Osteoblast (primary cell): ENCODE results near the gene PI4KA. TPM values are rescaled to one million over a fixed set of nuclear protein-coding genes. Genes with fewer than 3 reads are reported as not detected.

ENCODE experiments used
- DNase-seq: peaks from one replicate; pipeline ENCODE4 v3.0.0; 2011; ENCODE audit warnings: low spot score, mixed read lengths; ENCODE audit not compliant: insufficient read length; ENCODE audit errors: missing footprints
- H2AFZ ChIP-seq: 2 replicates; pipeline ENCODE4 v1.6.0; 2011; ENCODE audit warnings: mild to moderate bottlenecking, low read length
- H3K27ac ChIP-seq: 2 replicates; pipeline ENCODE4 v1.5.1; 2011; ENCODE audit warnings: mild to moderate bottlenecking, low read depth, low read length, moderate library complexity
- H3K27me3 ChIP-seq: 2 replicates; pipeline ENCODE4 v1.6.0; 2012; ENCODE audit warnings: mild to moderate bottlenecking, control low read depth, inconsistent platforms, low read length, moderate library complexity; ENCODE audit not compliant: insufficient read depth
- H3K36me3 ChIP-seq: 2 replicates; pipeline ENCODE4 v1.5.1; 2011; ENCODE audit warnings: mild to moderate bottlenecking, low read length, control low read depth, moderate library complexity; ENCODE audit not compliant: insufficient read depth
- H3K4me1 ChIP-seq: 2 replicates; pipeline ENCODE4 v1.5.1; 2011; ENCODE audit warnings: mild to moderate bottlenecking, low read length, control low read depth, moderate library complexity; ENCODE audit not compliant: insufficient read depth
- H3K4me2 ChIP-seq: 2 replicates; pipeline ENCODE4 v1.6.0; 2011; ENCODE audit warnings: mild to moderate bottlenecking, low read length; ENCODE audit not compliant: insufficient read depth
- H3K4me3 ChIP-seq: fragments of 200-600 bp; sonication (generic); 3 replicates; pipeline ENCODE4 v1.5.1; 2012; ENCODE audit warnings: mild to moderate bottlenecking, low read length, inconsistent platforms; ENCODE audit not compliant: insufficient read depth
- H3K79me2 ChIP-seq: 2 replicates; pipeline ENCODE4 v1.6.0; 2012; ENCODE audit warnings: mild to moderate bottlenecking, low read length, control low read depth, inconsistent platforms; ENCODE audit not compliant: insufficient read depth
- H3K9me3 ChIP-seq: 2 replicates; pipeline ENCODE4 v1.5.1; 2011; ENCODE audit warnings: low read depth, low read length, control low read depth
- H4K20me1 ChIP-seq: 2 replicates; pipeline ENCODE4 v1.6.0; 2012; ENCODE audit warnings: mild to moderate bottlenecking, low read length, control low read depth; ENCODE audit not compliant: insufficient read depth
- total RNA-seq: library from RNA; depleted of rRNA; stranded (reverse); fragments of >200 nt; gene quantifications from 2 replicates; pipeline ENCODE4 v1.2.3, GENCODE V29; 2012
- TF ChIP-seq, protein P1 (sequence below): IDR thresholded peaks from 2 replicates; pipeline ENCODE4 v1.5.1; 2011; ENCODE audit warnings: mild to moderate bottlenecking, low read depth, low read length, moderate library complexity; ENCODE audit errors: extremely low read depth

The PI4KA gene
- total RNA-seq, 1 donor: 61.9 TPM

DNA sequence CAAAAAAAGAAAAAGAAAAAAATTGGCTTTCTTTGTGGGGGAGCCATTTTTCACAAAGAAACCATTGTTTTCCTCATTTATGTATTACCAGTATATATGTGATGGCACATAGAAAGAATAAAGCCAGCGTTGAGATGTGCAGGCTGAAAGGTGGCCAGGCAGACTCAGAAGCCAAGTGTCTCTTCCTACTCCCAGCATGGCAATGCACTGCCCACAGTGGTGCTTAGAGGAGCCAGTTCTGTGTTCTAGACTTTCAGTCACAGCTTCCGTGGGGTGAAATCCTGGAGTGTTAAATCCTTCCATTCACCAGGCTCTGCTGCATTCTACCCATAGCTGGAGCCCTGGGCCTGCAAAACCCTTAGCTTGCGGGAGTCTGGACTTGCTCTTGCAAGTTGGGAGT is 19.1 kb upstream of the PI4KA start:
- Histone ChIP-seq H3K36me3 (peaks cover 20% of the 10 kb centered on the region), H3K4me1 (no peaks in the 10 kb centered on the region), H3K79me2 (no peaks in the 10 kb centered on the region), H3K9me3 (no peaks in the 10 kb centered on the region), H3K27me3 (no peaks in the 10 kb centered on the region), H3K4me3 (no peak overlapping the region), H3K4me2 (no peak overlapping the region), H2AFZ (no peak overlapping the region), H3K27ac (no peak overlapping the region), H4K20me1 (no peaks in the 10 kb centered on the region)
- no peak for DNase-seq
- TF ChIP-seq, protein P1, sequence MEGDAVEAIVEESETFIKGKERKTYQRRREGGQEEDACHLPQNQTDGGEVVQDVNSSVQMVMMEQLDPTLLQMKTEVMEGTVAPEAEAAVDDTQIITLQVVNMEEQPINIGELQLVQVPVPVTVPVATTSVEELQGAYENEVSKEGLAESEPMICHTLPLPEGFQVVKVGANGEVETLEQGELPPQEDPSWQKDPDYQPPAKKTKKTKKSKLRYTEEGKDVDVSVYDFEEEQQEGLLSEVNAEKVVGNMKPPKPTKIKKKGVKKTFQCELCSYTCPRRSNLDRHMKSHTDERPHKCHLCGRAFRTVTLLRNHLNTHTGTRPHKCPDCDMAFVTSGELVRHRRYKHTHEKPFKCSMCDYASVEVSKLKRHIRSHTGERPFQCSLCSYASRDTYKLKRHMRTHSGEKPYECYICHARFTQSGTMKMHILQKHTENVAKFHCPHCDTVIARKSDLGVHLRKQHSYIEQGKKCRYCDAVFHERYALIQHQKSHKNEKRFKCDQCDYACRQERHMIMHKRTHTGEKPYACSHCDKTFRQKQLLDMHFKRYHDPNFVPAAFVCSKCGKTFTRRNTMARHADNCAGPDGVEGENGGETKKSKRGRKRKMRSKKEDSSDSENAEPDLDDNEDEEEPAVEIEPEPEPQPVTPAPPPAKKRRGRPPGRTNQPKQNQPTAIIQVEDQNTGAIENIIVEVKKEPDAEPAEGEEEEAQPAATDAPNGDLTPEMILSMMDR: no peak

- no peak overlapping the region for H3K4me2 ChIP-seq
- H3K27me3 ChIP-seq: no peaks in the 10 kb centered on the region
- H3K36me3 ChIP-seq: peaks cover 18% of the 10 kb centered on the region
- H3K9me3 ChIP-seq: no peaks in the 10 kb centered on the region
- H3K4me1 ChIP-seq: no peaks in the 10 kb centered on the region
- H3K27ac ChIP-seq: no peak overlapping the region
- no peak overlapping the region for H3K4me3 ChIP-seq
- no peaks in the 10 kb centered on the region for H4K20me1 ChIP-seq
- TF ChIP-seq, protein P1: no peak
- H3K79me2 ChIP-seq: no peaks in the 10 kb centered on the region
- DNase-seq: no peak
- no peak overlapping the region for H2AFZ ChIP-seq
These were observed 16.7 kb upstream of the PI4KA start for GRCh38 chr22:20875296-20875695.

GRCh38 chr22:20873214-20873613 is 14.6 kb upstream of the PI4KA start:
- H3K4me2 ChIP-seq: no peak overlapping the region
- H2AFZ ChIP-seq: no peak overlapping the region
- H3K27ac ChIP-seq: no peak overlapping the region
- peaks cover 23% of the 10 kb centered on the region for H3K36me3 ChIP-seq
- peaks cover 4% of the 10 kb centered on the region for H3K79me2 ChIP-seq
- no peak for DNase-seq
- H3K9me3 ChIP-seq: no peaks in the 10 kb centered on the region
- no peaks in the 10 kb centered on the region for H3K27me3 ChIP-seq
- peaks cover 3% of the 10 kb centered on the region for H4K20me1 ChIP-seq
- no peaks in the 10 kb centered on the region for H3K4me1 ChIP-seq
- TF ChIP-seq, protein P1: no peak
- no peak overlapping the region for H3K4me3 ChIP-seq

GRCh38 chr22:20869234-20869633 is 10.6 kb upstream of the PI4KA start:
- TF ChIP-seq, protein P1: no peak
- Histone ChIP-seq H3K27me3 (no peaks in the 10 kb centered on the region), H3K79me2 (peaks cover 25% of the 10 kb centered on the region), H3K4me1 (peaks cover 7% of the 10 kb centered on the region), H3K36me3 (peaks cover 23% of the 10 kb centered on the region), H3K4me3 (no peak overlapping the region), H3K9me3 (no peaks in the 10 kb centered on the region), H4K20me1 (peaks cover 19% of the 10 kb centered on the region), H3K27ac (no peak overlapping the region), H3K4me2 (no peak overlapping the region), H2AFZ (no peak overlapping the region)
- no peak for DNase-seq
